ENCODE results near the gene DRAP1.

Gene DRAP1

GRCh38 chr11:65903715-65904114, 15.5 kb upstream of the DRAP1 start:
- no peak for DNase-seq (ENCODE audit: low spot score)

GRCh38 chr11:65906602-65907001, 12.6 kb upstream of the DRAP1 start:
- no peak for DNase-seq (ENCODE audit: low spot score)

DNA sequence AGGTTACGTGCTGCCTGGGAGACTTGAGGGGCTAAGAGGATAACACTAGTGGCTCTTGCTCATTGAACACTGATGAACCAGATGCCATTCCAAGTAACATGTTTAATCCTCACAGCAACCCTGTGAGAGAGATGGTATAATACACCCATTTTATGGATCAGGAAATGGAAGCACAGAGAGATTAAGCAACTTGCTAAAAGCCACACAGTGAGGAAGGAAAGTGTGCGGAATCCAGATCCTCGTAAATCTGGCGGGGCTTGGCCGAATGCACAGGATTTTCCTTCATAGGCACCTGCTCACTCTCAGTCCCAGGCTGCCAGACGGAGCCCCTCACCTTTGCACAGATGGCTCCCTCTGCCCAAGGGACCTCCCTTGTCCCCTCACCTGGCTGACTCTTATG, 11.3 kb upstream of the DRAP1 start:
- DNase-seq (ENCODE audit: low spot score) = no peak

GRCh38 chr11:65911682-65912568, 7.3 kb upstream of the DRAP1 start:
- no peak for DNase-seq (ENCODE audit: low spot score)

DNA sequence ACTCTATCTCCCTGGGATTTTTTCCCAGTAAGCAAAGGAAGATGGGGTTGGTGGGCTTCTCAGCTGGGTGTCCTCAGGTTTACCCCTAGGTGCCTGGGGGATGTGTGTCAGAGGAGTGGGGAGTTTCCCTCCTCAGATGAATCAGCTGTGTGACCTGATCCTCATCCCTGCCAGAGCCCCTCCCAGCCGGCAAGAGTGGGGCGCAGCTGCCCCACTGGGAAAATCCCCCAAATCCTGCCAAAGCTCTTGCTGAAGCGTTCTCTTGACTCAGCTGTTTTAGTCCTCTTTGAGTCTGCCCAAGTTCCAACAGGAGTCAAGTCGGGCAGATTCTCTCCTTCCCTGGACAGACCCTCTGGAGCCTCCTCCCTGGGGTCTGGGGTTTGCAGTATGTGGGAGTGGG, 6.4 kb upstream of the DRAP1 start:
- no peak for DNase-seq (ENCODE audit: low spot score)

GRCh38 chr11:65915101-65915820, 4.0 kb upstream of the DRAP1 start:
- DNase-seq (ENCODE audit: low spot score) = no peak

DNA sequence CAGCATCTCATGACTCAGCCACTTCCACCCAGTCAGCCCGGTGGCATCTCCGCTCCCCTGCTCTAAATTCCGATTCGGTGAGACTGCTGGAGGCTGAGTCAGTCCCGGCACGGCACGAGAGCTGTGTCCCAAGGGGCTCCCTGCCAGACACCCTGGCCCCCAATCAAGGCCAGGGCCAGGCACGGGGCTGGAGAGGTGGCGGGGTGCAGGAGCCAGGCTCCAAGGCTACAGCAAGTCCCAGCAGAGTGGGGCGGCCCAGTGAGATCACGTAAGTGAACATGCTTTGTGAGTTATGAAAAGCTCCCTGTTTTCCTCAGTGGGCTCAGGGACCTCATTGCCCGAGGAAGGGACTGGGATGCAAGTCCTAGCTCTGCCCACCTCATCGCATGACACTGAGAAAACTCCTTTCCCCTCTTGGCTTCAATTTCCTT, 3.4 kb upstream of the DRAP1 start:
- DNase-seq (ENCODE audit: low spot score) = no peak

GRCh38 chr11:65916391-65916790, 2.8 kb upstream of the DRAP1 start:
- no peak for DNase-seq (ENCODE audit: low spot score)

DNA sequence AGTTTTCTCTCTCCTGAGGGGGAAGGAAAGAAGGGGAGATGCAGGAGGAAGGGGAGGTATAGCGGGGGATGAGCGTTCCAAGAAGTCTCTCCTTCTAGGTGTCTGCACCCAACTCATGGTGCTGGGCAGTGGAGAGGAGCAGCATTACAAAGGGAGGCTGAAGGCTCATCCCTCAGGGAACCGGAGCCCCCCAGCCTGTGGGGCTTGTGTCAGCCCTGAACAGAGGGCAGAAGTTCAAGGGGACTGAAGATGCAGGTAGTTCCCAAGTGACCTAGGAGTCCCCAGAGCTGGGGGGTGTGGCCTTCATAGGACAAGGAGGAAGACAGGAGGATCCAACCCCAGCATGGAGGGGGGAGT, 2.2 kb upstream of the DRAP1 start:
- DNase-seq (ENCODE audit: low spot score) = no peak

GRCh38 chr11:65917434-65918210, 1.6 kb upstream of the DRAP1 start:
- DNase-seq (ENCODE audit: low spot score) = no peak

- DNase-seq (ENCODE audit: low spot score) = no peak
Measured at GRCh38 chr11:65918211-65919140, 750 bp upstream of the DRAP1 start, which contains the start of gene C11orf68. C11orf68 (minus strand) TSS chr11:65919062; CDS start chr11:65919031, 31 bp downstream.

DNA sequence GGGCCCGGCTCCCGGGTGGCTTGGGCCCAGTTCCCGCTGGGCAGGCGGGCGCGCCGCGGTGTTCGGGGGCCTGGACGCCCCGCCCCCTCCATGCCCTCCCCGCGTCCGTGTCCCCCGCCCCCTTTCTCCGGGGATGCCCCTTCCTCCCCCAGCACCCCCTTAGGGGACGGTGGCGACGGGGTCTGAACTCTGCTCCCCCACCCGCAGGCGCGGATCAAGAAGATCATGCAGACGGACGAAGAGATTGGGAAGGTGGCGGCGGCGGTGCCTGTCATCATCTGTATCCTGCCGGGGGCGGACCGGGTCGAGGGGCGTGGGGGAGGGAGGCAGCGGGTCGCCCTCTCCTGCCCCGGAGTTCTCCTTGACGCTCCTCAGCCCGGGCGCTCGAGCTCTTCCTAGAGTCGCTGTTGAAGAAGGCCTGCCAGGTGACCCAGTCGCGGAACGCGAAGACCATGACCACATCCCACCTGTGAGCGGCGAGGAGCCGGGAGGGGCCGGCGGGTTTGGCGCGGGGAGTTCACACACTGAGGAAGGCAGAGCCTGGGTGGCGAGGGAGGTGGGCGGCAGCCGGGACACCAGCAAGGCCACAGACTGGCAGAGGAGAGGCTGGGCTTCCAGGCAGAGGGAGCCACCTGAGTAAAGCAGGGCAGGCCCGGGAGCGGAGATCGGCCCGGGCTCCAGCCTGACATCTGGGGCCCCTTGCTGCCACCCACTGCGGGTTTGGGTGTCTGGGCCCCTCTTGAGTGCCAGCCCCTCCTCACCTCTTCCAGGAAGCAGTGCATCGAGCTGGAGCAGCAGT, 546 bp downstream of the DRAP1 start:
- DNase-seq (ENCODE audit: low spot score) = no peak

DNA sequence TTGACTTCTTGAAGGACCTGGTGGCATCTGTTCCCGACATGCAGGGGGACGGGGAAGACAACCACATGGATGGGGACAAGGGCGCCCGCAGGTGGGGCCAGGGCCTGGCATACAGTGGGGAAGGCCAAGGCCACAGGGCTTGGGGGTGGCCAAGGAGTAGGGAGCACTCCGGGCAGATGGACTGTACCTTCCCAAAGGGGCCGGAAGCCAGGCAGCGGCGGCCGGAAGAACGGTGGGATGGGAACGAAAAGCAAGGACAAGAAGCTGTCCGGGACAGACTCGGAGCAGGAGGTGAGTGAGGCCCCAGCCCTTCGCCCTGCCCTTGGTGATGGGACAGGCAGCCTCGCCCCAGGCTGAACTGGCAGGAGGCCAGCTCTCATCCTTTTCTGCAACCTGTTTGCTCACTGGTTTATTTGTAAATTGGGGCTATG, 1.2 kb downstream of the DRAP1 start:
- no peak for DNase-seq (ENCODE audit: low spot score)

- DNase-seq (ENCODE audit: low spot score) = no peak
Measured at GRCh38 chr11:65921033-65921555, 1.9 kb downstream of the DRAP1 start.

GRCh38 chr11:65921876-65922275, 2.6 kb downstream of the DRAP1 start:
- DNase-seq (ENCODE audit: low spot score) = no peak

DNA sequence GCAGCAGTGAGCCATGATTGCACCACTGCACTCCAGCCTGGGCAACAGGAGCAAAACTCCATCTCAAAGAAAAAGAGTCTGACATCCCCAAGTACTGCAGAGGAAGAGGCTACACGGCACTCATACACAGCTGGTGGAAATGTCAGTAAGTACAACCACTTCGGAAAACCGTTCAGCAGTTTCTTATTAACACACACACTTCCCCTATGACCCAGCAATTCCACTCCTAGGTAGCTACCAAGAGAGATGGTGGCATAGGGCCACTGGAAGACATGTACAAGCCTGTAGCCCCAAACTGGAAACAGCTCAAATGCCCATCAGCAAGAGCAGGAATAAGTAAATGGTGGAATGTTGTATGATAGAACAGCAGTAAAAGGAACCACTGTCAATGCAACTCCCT, 3.3 kb downstream of the DRAP1 start:
- DNase-seq (ENCODE audit: low spot score) = no peak

DNA sequence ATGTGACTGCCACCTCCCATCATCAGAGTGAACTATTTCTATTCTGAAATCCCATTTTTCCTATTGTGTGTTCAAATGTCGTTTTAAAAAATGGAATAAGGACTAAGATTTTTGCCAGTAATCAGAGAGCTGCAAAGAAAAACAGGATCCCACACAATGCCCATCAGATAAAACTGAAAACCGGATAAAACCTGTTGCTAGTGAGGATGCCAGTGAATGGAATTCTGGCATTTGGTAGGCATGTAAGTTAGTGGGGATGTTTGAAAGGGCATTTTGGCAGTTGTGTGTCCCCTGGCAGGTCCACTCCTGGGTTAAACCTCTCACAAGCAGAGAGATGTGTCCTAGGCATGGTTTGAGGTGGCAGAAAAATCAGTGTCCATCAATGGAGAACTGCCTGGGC, 6.2 kb downstream of the DRAP1 start:
- no peak for DNase-seq (ENCODE audit: low spot score)

DNA sequence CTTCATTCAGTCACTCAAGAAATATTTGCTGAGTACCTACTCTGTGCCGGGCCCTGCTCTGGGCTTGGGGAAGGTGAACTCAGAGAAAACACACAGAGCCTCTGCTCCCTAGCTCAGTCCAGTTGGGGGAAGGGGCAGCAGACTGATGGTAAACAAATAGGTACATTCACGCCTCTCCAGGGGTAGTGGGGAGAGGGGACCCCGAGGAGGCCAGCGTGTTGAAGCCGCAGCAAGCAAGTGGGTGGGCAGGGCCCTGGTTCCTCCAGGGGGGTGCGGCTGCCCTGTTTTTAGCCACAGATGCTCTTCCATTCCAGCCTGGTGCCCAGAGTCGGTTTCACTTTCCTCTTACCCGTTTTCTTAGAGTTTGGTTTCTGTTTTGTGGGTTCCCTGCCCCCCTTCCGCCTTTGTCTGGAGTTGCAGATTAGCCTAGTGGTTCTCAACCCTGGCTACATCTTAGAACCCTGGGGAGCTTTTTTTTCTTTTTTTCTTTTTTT, 8.7 kb downstream of the DRAP1 start:
- peak; percentile 83 for DNase-seq (ENCODE audit: low spot score)

DNA sequence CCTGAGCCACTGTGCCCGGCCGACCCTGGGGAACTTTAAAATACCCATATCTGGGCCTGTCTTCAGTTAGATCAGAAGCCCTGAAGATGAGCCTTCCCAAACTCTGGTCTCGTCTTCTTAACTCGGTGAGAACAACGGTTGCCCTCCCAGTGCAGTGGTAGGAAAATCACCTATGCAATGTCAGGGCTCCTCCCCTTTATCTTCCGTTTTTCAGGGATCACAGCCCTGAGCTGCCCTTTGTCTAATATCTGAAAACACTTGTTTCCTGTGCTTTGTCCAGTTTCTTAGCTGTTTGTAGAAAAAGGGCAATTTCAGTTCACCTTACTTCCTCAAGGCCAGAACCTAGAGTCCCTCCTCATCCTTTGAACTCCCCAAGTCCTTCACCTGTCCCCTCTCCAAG, 9.4 kb downstream of the DRAP1 start:
- no peak for DNase-seq (ENCODE audit: low spot score)

All from activated CD4-positive, alpha-beta T cell treated with anti-CD3 and anti-CD28 coated beads, Interleukin-2, Interleukin-4, amounts not matched to agents 100 ng/mL and 50 ng/mL, durations not matched to agents 16 hours and 8 hours (primary cell).